ENCODE measurements around the gene DEFB121.

DNA sequence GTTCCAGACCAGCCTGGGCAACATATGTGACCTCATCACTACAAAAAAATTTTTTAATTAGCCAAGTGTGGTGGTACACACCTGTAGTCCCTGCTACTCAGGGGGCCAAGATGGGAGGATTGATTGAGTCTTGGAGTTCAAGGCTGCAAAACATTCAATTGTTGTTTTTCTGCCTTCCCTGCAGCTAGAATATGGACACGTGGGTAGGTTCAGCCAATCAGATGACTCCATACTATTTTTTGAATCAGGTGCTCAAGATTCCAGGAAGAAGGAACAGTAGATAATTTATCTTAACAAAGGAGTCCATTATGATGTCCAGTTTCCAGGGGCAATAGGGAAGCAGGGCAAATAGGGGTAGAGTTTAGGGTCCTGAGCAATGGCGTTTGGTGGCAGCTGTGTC is 13.2 kb downstream of the DEFB121 start:
- TF ChIP-seq, protein P1, sequence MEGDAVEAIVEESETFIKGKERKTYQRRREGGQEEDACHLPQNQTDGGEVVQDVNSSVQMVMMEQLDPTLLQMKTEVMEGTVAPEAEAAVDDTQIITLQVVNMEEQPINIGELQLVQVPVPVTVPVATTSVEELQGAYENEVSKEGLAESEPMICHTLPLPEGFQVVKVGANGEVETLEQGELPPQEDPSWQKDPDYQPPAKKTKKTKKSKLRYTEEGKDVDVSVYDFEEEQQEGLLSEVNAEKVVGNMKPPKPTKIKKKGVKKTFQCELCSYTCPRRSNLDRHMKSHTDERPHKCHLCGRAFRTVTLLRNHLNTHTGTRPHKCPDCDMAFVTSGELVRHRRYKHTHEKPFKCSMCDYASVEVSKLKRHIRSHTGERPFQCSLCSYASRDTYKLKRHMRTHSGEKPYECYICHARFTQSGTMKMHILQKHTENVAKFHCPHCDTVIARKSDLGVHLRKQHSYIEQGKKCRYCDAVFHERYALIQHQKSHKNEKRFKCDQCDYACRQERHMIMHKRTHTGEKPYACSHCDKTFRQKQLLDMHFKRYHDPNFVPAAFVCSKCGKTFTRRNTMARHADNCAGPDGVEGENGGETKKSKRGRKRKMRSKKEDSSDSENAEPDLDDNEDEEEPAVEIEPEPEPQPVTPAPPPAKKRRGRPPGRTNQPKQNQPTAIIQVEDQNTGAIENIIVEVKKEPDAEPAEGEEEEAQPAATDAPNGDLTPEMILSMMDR (IDR thresholded peaks at IDR 0.05): no peak
- TF ChIP-seq POLR2A (IDR thresholded peaks at IDR 0.05): no peak

Data from thyroid gland (tissue), 4 donors.